SK-N-SH (cell line): ENCODE measurements around the gene CCNA1. TPM values are rescaled to one million over a fixed set of nuclear protein-coding genes. Genes with fewer than 3 reads are reported as not detected.

ENCODE experiments used
- CTCF ChIA-PET: fragments of 300-600, 350-600 bp; formaldehyde crosslinking; extraction: SDS; loops from one replicate; lab custom pipeline; 2021; lab: Yijun Ruan, JAX
- POLR2A ChIA-PET: fragments of 350-600 bp; sonication (Branson Sonifier 250); formaldehyde crosslinking; extraction: SDS; loops from one replicate; lab custom pipeline; 2020; ENCODE audit warnings: antibody characterized with exemption, inconsistent platforms; lab: Yijun Ruan, JAX
- DNase-seq: peaks from one replicate; pipeline ENCODE4 v3.0.0; 2012
- H2AFZ ChIP-seq: fragments of 200-600 bp; sonication (generic); 2 replicates; pipeline ENCODE4 v1.8.1; 2016; ENCODE audit warnings: antibody characterized with exemption, mild to moderate bottlenecking, low read depth
- H3F3A ChIP-seq: fragments of 200-600 bp; sonication (generic); replicated peaks from 2 replicates; pipeline ENCODE3; 2016; ENCODE audit warnings: antibody characterized with exemption, mild to moderate bottlenecking; ENCODE audit not compliant: insufficient read depth
- H3K27ac ChIP-seq, 2 experiments: fragments of 200-500 bp in 1 of 2; fragments of 200-600 bp in 1 of 2; sonication (Bioruptor generic) in 1 of 2; sonication (generic), shearing (Covaris generic) in 1 of 2; 2 replicates each; pipeline versions ENCODE4 v1.5.1 to v1.6.1; 2014 to 2016; ENCODE audit warnings: low read depth in 2 of 2, inconsistent platforms in 1 of 2, low read length in 1 of 2, mild to moderate bottlenecking in 1 of 2, mixed read lengths in 1 of 2
- H3K27me3 ChIP-seq: fragments of 200-600 bp; sonication (generic), shearing (Covaris generic); 2 replicates; pipeline ENCODE4 v1.6.1; 2016; ENCODE audit warnings: mixed run types; ENCODE audit not compliant: insufficient read depth
- H3K36me3 ChIP-seq, 2 experiments: fragments of 200-500 bp in 1 of 2; fragments of 200-600 bp in 1 of 2; sonication (Bioruptor generic) in 1 of 2; sonication (generic) in 1 of 2; replicated peaks in 1 of 2; 2 replicates each; pipeline versions ENCODE3 to v1.5.1; 2014 to 2016; ENCODE audit warnings: low read length in 1 of 2, mild to moderate bottlenecking in 1 of 2; ENCODE audit not compliant: insufficient read depth in 2 of 2, control insufficient read depth in 1 of 2
- H3K4me1 ChIP-seq, 2 experiments: fragments of 200-500 bp in 1 of 2; fragments of 200-600 bp in 1 of 2; sonication (Bioruptor generic) in 1 of 2; sonication (generic), shearing (Covaris generic) in 1 of 2; 2 replicates each; pipeline versions ENCODE4 v1.5.1 to v1.6.1; 2014 to 2016; ENCODE audit warnings: low read depth in 1 of 2, low read length in 1 of 2, mixed run types in 1 of 2; ENCODE audit not compliant: insufficient read depth in 2 of 2, control insufficient read depth in 1 of 2
- H3K4me2 ChIP-seq: fragments of 200-600 bp; sonication (generic), shearing (Covaris generic); 2 replicates; pipeline ENCODE4 v1.6.1; 2017; ENCODE audit warnings: mixed run types
- H3K4me3 ChIP-seq, 2 experiments: fragments of 200-500 bp in 1 of 2; fragments of 200-600 bp in 1 of 2; sonication (Bioruptor generic) in 1 of 2; sonication (generic), shearing (Covaris generic) in 1 of 2; 2 replicates each; pipeline versions ENCODE4 v1.5.1 to v1.8.1; 2014 to 2016; ENCODE audit warnings: low read depth in 2 of 2, inconsistent platforms in 1 of 2, low read length in 1 of 2, mild to moderate bottlenecking in 1 of 2, mixed read lengths in 1 of 2, moderate library complexity in 1 of 2
- H3K79me2 ChIP-seq: fragments of 200-600 bp; sonication (generic); 2 replicates; pipeline ENCODE4 v1.8.1; 2017; ENCODE audit warnings: mild to moderate bottlenecking; ENCODE audit not compliant: insufficient read depth
- H3K9ac ChIP-seq: fragments of 200-600 bp; sonication (generic); 2 replicates; pipeline ENCODE4 v1.6.1; 2017; ENCODE audit warnings: mixed run types
- H3K9me2 ChIP-seq: fragments of 200-600 bp; sonication (generic); 2 replicates; pipeline ENCODE4 v1.6.1; 2017; ENCODE audit warnings: mixed run types
- H3K9me3 ChIP-seq: fragments of 200-600 bp; sonication (generic); 2 replicates; pipeline ENCODE4 v1.6.1; 2017; ENCODE audit warnings: mixed run types, mild to moderate bottlenecking, moderate library complexity
- H4K20me1 ChIP-seq: fragments of 200-600 bp; sonication (generic); 2 replicates; pipeline ENCODE4 v1.6.1; 2017; ENCODE audit warnings: mild to moderate bottlenecking, mixed run types; ENCODE audit not compliant: insufficient read depth
- CHD2 ChIP-seq: fragments of 150-350 bp; IDR thresholded peaks from 2 replicates; pipeline ENCODE4 v1.6.1; 2018; ENCODE audit warnings: low read length; ENCODE audit not compliant: partially characterized antibody
- EP300 ChIP-seq, 2 experiments: IDR thresholded peaks; 2 replicates each; pipeline versions ENCODE4 v1.4.0 to v1.6.1; 2012; ENCODE audit warnings: borderline replicate concordance in 1 of 2, low read depth in 1 of 2, low read length in 1 of 2
- FOSL2 ChIP-seq: IDR thresholded peaks from 2 replicates; pipeline ENCODE4 v1.4.0; 2012; ENCODE audit warnings: low read depth, mild to moderate bottlenecking, moderate library complexity, borderline replicate concordance
- FOXM1 ChIP-seq: IDR thresholded peaks from 2 replicates; pipeline ENCODE4 v1.4.0; 2012; ENCODE audit warnings: low read depth, mild to moderate bottlenecking
- GABPA ChIP-seq: IDR thresholded peaks from 2 replicates; pipeline ENCODE4 v1.4.0; 2012; ENCODE audit warnings: low read depth, mild to moderate bottlenecking
- JUND ChIP-seq: IDR thresholded peaks from 2 replicates; pipeline ENCODE4 v1.4.0; 2012
- MEF2A ChIP-seq: IDR thresholded peaks from 2 replicates; pipeline ENCODE4 v1.4.0; 2012; ENCODE audit warnings: low read depth, borderline replicate concordance
- NFIC ChIP-seq: IDR thresholded peaks from 2 replicates; pipeline ENCODE4 v1.4.0; 2012; ENCODE audit warnings: borderline replicate concordance
- NRF1 ChIP-seq: IDR thresholded peaks from 2 replicates; pipeline ENCODE4 v1.6.1; 2012; ENCODE audit warnings: low read depth, mild to moderate bottlenecking, low read length
- RAD21 ChIP-seq: IDR thresholded peaks from 2 replicates; pipeline ENCODE4 v1.6.1; 2012; ENCODE audit warnings: mild to moderate bottlenecking, low read length
- RCOR1 ChIP-seq: fragments of 150-350 bp; IDR thresholded peaks from 2 replicates; pipeline ENCODE4 v1.6.1; 2017; ENCODE audit warnings: antibody characterized with exemption, low read length
- REST ChIP-seq: IDR thresholded peaks from 2 replicates; pipeline ENCODE4 v1.6.1; 2012; ENCODE audit warnings: mild to moderate bottlenecking, low read depth, low read length, moderate library complexity
- RFX5 ChIP-seq: IDR thresholded peaks from 2 replicates; pipeline ENCODE4 v1.6.1; 2012; ENCODE audit warnings: mild to moderate bottlenecking, improper control_type of control experiment, low read length
- TEAD4 ChIP-seq: IDR thresholded peaks from 2 replicates; pipeline ENCODE4 v1.4.0; 2012; ENCODE audit warnings: mild to moderate bottlenecking, borderline replicate concordance; ENCODE audit not compliant: insufficient read depth
- USF2 ChIP-seq: fragments of 150-350 bp; IDR thresholded peaks from 2 replicates; pipeline ENCODE4 v1.6.1; 2017; ENCODE audit warnings: antibody characterized with exemption, low read length, low read depth, borderline replicate concordance
- YY1 ChIP-seq: IDR thresholded peaks from 2 replicates; pipeline ENCODE4 v1.4.0; 2012; ENCODE audit warnings: low read depth, mild to moderate bottlenecking
- WGBS: methylation state at CpG from one replicate; pipeline ENCODE4 v1.1.6; 2017; ENCODE audit warnings: low lambda C conversion rate; 5-methylcytosine and 5-hydroxymethylcytosine counted together
- polyA plus RNA-seq, 3 experiments: library from polyadenylated mRNA; depleted of rRNA; stranded (reverse); fragments of >200 nt; gene quantifications; 2 replicates each; pipeline ENCODE4 v1.2.3, GENCODE V29; 2012

Gene CCNA1
- polyA plus RNA-seq, 1 of the 3 experiments (the other 2 are of a cell fraction) = 0.23 TPM

- Histone ChIP-seq H3K4me1 (peaks cover 0 to 3% of the 10 kb centered on the region in 2 experiments; a peak in 2 of 4 replicates), H3K79me2 (no peaks in the 10 kb centered on the region), H2AFZ (no peak overlapping the region), H4K20me1 (no peaks in the 10 kb centered on the region), H3K9me2 (no peaks in the 10 kb centered on the region), H3K4me2 (peak overlapping the region; percentile 47; the same call in 1 of the 2 replicates), H3K27me3 (no peaks in the 10 kb centered on the region), H3K9me3 (no peaks in the 10 kb centered on the region), H3F3A (no peaks in the 10 kb centered on the region), H3K4me3 (no peak overlapping the region), H3K9ac (no peak overlapping the region), H3K27ac (no peak overlapping the region), H3K36me3 (no peaks in the 10 kb centered on the region)
- no peak for TF ChIP-seq GABPA
- no peak for TF ChIP-seq MEF2A
- no peak for TF ChIP-seq RCOR1
- no peak for TF ChIP-seq USF2
- TF ChIP-seq NFIC = no peak
- no peak for TF ChIP-seq RFX5
- TF ChIP-seq NRF1 = no peak
- no peak for TF ChIP-seq FOXM1
- CTCF ChIA-PET = interaction anchor here (0.8 to 1.4 kb wide), 3 partner anchors 16 to 564 kb away, joined by 3 to 4 read pairs (median 3); no protein-coding TSS in a partner anchor
- POLR2A ChIA-PET = no interaction called here
- no peak for DNase-seq
- 18% methylated on average over 2 of the region's 2 CpGs for WGBS
Measured at GRCh38 chr13:36417331-36417730, 15.0 kb upstream of the CCNA1 start.

GRCh38 chr13:36418022-36418805 is 14.1 kb upstream of the CCNA1 start:
- Histone ChIP-seq H2AFZ (peak overlapping the region; percentile 11; the same call in 1 of the 2 replicates), H3K4me1 (peaks cover 0 to 3% of the 10 kb centered on the region in 2 experiments; a peak in 2 of 4 replicates), H3K4me2 (peak overlapping the region; percentile 47), H3K36me3 (no peaks in the 10 kb centered on the region), H3K27me3 (no peaks in the 10 kb centered on the region), H3K9me2 (no peaks in the 10 kb centered on the region), H3K9ac (no peak overlapping the region), H3K27ac (no peak overlapping the region), H4K20me1 (no peaks in the 10 kb centered on the region), H3K79me2 (no peaks in the 10 kb centered on the region), H3K9me3 (no peaks in the 10 kb centered on the region), H3F3A (no peaks in the 10 kb centered on the region), H3K4me3 (no peak overlapping the region; a peak in 2 of 4 replicates)
- TF ChIP-seq EP300 (IDR thresholded peaks at IDR 0.05; ENCODE audit: borderline replicate concordance in 1 of 2, low read depth in 1 of 2, low read length in 1 of 2) (no peak), TEAD4 (no peak), YY1 (no peak), FOSL2 (peak; percentile 31; the same call in 1 of the 2 replicates), CHD2 (no peak), RFX5 (no peak), JUND (peak; percentile 24; the same call in 1 of the 2 replicates), FOXM1 (no peak), RAD21 (no peak), REST (no peak)
- POLR2A ChIA-PET = no interaction called here
- no peak for DNase-seq
- CTCF ChIA-PET = interaction anchor here (0.7 to 4.4 kb wide), 10 partner anchors 9 to 563 kb away, joined by 3 to 43 read pairs (median 4); no protein-coding TSS in a partner anchor
- WGBS = 22% methylated on average over 9 of the region's 9 CpGs
